NCI-H510A (cell line): ENCODE measurements around the gene NUDT1.

Source experiments
- DNase-seq: peaks from one replicate; lab custom pipeline; 2025; lab: John Stamatoyannopoulos, UW

Gene NUDT1

GRCh38 chr7:2205036-2205780 lies 36.8 kb upstream of the NUDT1 start:
- no peak for DNase-seq

DNA sequence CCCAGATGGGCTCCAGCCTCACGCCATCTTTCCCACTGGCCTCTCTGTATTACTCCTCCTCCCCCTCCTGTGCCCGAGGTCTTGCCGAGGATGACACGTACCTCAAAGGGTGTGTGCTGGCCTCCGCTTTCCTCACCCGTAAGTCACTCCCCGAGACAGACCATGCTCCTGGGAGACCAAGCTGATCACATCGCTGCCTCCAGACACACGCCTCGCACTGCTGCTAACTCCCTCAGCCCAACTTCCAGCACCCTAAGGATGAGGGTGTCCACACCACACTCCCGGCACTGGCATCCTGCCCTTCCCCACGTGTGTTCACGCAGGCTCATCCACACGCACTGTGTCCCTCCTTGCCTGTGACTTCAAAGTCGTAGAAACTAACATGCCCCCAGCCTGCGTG lies 33.3 kb upstream of the NUDT1 start:
- no peak for DNase-seq

GRCh38 chr7:2209146-2209960 lies 32.7 kb upstream of the NUDT1 start:
- DNase-seq, result peak; percentile 67

DNA sequence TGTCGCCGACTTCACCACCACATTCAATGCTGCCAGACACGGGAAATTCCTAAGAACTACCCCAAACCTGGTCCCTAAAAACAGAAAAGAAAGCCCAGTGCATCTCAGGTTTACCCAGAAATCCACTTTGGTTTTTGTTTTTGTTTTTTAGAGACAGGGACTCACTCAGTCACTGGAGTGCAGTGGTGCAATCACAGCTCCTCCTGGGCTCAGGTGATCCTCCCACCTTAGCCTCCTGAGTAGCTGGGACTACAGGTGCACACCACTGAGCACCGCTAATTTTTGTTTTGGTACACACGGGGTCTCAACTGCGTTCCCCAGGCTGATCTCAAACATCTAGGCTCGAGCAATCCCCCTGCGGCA lies 32.1 kb upstream of the NUDT1 start:
- no peak for DNase-seq

DNA sequence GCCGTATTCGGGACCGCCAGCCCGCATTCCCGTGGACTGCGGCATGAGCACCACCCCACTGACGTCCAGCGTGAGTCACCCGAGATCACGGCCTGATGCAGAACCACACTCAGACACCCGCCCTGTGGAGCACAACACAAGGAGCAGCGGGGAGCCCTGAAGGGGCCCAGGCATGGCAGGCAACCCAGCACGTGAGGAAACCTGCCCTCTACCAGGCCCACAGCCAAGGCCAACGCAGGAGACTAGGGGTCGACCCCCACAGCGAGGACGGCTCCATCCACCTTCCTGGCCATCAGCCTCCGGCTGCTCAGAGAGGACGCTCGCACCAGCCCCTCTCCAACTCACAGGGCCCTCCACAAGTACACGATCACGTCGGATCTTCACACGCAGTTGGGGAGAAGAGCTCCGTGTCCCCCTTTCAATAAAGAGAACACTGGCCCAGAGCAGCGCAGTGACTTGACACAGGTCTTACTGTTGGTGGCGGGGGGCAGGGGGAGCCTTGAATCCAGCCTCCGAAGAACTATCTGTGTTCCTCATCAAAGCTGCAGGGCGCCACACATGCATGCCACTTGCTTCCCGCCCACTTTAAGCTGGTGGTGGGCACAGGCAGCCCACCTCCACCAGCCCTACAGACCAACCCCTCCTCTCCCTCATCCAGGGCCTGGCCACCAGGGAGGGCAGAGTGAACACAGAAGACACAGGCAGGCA lies 31.3 kb upstream of the NUDT1 start:
- no peak for DNase-seq

GRCh38 chr7:2211259-2211880 lies 30.7 kb upstream of the NUDT1 start:
- DNase-seq, result no peak

DNA sequence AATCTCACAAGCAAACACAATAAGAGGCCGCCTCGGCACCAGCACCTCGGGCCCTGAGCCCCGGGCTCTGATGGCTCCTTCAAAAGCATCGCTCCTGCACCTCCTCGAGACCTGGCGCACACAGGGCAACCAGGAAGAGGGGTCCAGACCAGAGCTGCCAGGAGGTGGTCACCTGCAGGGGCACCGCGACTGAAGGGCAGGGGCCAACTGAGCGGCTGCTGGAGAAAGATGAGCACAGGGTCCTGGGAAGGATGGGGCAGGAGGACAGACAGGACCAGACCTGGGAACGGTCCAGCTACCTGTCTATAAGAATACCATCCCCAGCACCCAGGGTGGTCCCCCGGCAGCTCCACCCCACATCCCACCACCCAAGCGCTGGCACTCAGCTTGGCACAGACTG lies 30.1 kb upstream of the NUDT1 start:
- no peak for DNase-seq

- DNase-seq, result no peak
These were observed 29.1 kb upstream of the NUDT1 start for GRCh38 chr7:2212906-2213305.

GRCh38 chr7:2213551-2214215 lies 28.3 kb upstream of the NUDT1 start:
- DNase-seq, result no peak

- no peak for DNase-seq
These were observed 27.4 kb upstream of the NUDT1 start for GRCh38 chr7:2214636-2215035.

- no peak for DNase-seq
These were observed 26.2 kb upstream of the NUDT1 start for GRCh38 chr7:2215851-2216250.

DNA sequence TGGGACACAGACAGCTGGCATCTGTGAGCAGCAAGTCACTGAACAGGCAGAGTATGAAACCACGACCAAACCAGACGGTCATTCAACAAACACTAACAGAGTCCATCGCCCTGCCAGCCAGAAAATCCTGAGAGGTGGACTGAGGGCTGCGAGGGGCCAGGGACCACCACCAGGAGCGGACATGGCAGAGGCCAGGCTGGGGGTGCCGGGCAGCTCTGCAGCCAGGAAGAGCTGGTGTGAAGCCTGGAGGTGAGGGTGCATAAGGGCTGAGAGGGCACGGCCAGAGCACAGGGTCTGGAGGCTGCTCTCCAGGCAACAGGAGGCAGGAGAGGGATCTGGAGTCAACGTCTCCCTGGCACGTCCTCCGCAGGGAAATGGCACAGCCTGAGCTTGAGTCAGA lies 24.8 kb upstream of the NUDT1 start:
- no peak for DNase-seq

DNA sequence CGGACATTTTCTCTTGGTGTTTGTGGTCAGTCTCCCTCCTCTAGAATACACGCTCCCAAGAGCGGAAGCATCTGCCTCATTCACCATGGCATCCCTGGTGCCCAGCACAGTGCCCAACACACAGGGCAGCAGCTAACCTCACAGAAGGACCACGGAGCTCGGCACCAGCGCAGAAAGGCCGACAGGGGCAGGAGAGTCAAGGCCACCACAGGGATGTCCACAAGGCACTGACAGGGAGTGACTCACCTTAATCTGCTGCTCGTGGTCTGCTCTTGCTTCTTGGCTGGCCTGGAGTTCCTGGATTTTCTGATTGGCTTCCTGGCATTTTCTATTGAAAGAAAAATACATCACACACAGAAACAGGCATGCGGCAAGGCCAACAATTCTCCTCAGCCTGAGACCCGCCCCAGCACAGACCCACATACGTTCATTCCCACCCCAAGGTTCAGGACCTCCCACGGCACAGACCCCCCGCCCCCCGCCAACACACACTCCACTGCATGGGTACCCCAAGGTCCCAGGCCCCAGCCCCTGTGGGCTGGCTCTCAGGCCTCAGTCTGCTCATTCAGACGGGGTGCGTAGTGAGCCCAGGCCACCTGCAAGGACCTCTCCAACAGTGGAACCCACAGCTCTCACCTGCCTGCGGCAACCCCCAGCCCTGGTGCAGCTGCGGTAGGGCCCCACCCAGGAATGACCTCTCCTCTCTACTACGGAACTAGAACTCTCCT lies 24.1 kb upstream of the NUDT1 start:
- no peak for DNase-seq

DNA sequence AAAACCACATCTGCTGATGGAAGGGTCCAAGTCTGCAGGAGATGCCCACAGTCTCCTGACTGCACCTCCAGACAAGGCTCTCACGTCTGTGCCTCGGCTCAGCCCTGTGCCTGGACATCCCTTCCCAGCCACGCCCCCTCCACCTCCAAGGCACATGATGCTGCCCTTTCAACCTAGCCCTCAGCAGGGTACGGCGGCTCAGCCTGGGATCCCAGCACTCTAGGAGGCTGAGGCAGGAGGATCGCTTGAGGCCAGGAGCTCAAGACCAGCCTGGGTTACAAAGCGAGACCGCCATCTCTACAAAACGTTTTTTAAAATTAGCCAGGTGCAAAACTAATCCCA lies 23.6 kb upstream of the NUDT1 start:
- no peak for DNase-seq

DNA sequence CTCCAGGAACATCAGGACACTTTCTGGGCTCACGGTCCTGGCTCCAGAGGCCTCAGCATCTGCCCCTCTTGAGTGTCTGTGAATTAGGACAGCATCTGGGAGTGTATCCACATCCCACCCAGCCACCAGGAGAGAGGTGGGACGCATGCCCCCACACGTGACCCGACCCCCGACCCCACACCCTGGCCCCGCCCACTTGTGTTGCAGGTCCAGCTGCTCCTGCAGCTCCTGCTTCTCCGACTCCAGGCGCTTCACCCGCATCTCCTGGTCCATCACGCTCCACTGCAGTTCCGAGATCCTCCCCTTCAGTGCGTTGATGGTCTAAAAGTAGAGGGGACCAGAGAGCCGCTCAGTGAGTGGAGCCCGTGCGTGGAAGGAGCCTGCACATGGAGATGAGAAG lies 22.9 kb upstream of the NUDT1 start:
- no peak for DNase-seq

DNA sequence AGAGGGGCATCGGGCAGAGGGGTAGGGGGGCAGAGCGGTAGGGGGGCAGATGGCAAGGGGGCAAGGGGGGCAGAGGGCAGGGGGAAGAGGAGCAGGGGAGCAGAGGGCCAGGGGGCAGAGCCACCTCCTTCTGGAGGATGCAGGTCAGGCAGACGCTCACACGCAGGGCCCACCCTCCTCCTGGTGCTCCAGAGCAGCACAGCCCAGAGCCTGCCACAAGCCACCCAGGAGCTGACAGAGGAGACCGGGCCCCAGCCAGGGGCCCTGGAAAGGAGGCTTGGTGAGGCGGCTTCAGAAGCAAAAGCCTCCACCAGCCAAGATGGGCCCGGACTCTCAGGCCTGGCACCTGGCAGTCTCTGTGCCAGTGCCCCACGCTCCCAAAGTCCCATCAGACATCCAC lies 22.4 kb upstream of the NUDT1 start:
- DNase-seq, result no peak

DNA sequence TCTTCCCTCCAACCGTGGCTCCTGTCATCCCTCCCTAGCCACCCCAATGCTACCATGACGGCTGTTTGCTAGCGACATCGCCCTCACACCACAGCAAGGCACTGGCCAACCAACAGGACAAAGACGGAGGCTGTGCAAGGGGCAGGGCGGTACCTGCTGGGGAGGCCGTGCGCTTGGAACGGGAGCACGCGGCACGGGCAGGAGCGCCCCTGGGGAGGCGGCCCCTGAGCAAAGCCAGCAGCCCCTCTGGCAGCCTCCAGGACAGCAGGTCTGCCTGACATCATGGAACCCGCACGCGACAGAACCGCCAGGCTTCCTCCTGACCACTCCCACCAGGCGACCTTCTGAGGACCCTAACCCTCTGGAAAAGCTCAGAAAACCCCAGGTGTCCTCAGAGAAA lies 22.0 kb upstream of the NUDT1 start:
- no peak for DNase-seq

GRCh38 chr7:2220506-2220905 lies 21.5 kb upstream of the NUDT1 start:
- no peak for DNase-seq

DNA sequence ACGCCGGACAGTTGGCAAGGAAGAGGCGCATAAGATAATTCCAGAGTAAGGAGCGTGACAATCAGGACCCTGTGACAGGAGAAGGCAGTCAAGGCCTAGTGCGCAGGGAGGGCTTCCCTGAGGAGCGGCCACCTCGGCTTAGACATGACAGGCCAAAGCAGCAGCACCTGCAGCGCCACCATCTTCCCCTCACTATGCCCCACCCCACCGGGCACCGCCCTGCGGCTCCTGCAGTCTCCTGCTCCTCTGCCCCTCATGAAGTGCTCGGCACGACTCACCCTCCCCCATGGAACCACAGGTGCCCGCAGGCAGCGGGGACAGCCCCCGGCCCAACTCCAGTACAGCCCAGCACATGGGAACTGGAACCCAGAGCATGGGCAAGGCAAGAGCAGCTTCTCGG lies 21.1 kb upstream of the NUDT1 start:
- DNase-seq, result no peak

DNA sequence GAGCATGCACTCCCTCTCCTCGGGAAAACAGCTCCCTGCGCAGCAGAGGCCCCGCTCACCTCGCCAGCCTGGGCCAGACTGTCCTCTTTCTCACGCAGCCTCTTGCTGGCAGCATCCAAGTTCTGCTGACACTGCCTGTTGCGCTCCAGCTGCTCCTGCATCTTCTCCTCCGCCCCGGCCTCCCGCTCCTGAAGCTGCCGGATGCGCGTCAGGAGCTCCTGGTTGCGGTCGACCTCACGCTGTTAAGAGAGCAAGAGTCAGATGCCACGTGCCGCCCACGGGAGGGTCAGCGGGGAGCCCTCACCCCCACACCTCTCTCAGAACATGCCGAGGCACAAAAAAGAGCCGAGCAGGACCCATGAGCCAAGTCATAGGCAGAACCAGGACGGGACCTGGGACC lies 19.5 kb upstream of the NUDT1 start:
- no peak for DNase-seq

- DNase-seq, result no peak
These were observed 18.7 kb upstream of the NUDT1 start for GRCh38 chr7:2223321-2223720.
